Measurements from ENCODE around the gene PPM1B. TPM values are rescaled to one million over a fixed set of nuclear protein-coding genes. Genes with fewer than 3 reads are reported as not detected.

The PPM1B gene
- total and polyA plus RNA-seq, 2 of the 13 experiments (the other 11 are each of a cell fraction or from before 2014, with no cell fraction given) = 24.4 to 25.0 TPM

- CTCF ChIA-PET (ENCODE audit: low intra/inter-chr PET ratio, low total read pairs) = no interaction called here
- in situ Hi-C loops (cut with HindIII; ENCODE audit: extremely low pct_ligation_motif_present, low pct_unique_long_range_greater_than_20kb) = no loop called here
- WGBS (ENCODE audit: low lambda C conversion rate) = 97% methylated on average over 1 of the region's 1 CpG
Measured at GRCh38 chr2:44192646-44193045, 24.0 kb downstream of the PPM1B start.

GRCh38 chr2:44195714-44196113 lies 27.0 kb downstream of the PPM1B start:
- Histone ChIP-seq H3K9ac (ENCODE audit: insufficient read depth, low read depth, low read length) (no peak overlapping the region), H3K4me1 (ENCODE audit: insufficient read depth, low read length) (peaks cover 4% of the 10 kb centered on the region; the same call in 1 of the 2 replicates), H2AFZ (ENCODE audit: low read length) (no peak overlapping the region), H3K9me3 (ENCODE audit: low read length) (no peaks in the 10 kb centered on the region), H3K4me3 (replicated peaks in 1 of 3; ENCODE audit: insufficient read depth in 1 of 3, low read depth in 2 of 3, low read length in 3 of 3) (no peak overlapping the region), H3K27ac (ENCODE audit: extremely low read length, insufficient read depth, low read length) (no peak overlapping the region), H3K79me2 (ENCODE audit: insufficient read depth, low read length) (peaks cover 34% of the 10 kb centered on the region), H4K20me1 (ENCODE audit: insufficient read depth, low read length) (no peaks in the 10 kb centered on the region; the same call in 1 of the 2 replicates), H3K36me3 (replicated peaks in 1 of 2; ENCODE audit: control insufficient read depth in 1 of 2, insufficient read depth in 2 of 2, low read length in 2 of 2) (peaks cover 0 to 2% of the 10 kb centered on the region in 2 experiments; a peak in 3 of 5 replicates), H3K4me2 (ENCODE audit: low read depth, low read length) (no peak overlapping the region), H3K27me3 (ENCODE audit: control insufficient read depth in 1 of 2, insufficient read depth in 2 of 2, low read length in 2 of 2) (no peaks in the 10 kb centered on the region)
- no peak for DNase-seq (ENCODE audit: low spot score)
- TF ChIP-seq CEBPZ (IDR thresholded peaks at IDR 0.05; ENCODE audit: low read length) = no peak
- TF ChIP-seq GFI1 (CRISPR knock-in tag; IDR thresholded peaks at IDR 0.05; ENCODE audit: borderline replicate concordance) = no peak
- no peak for TF ChIP-seq IRF1 (CRISPR knock-in tag; IDR thresholded peaks at IDR 0.05; ENCODE audit: low read depth)
- TF ChIP-seq JDP2 (CRISPR knock-in tag; IDR thresholded peaks at IDR 0.05; ENCODE audit: borderline replicate concordance) = no peak
- TF ChIP-seq HOXA7 (CRISPR knock-in tag; IDR thresholded peaks at IDR 0.05) = no peak
- 96% methylated on average over 2 of the region's 2 CpGs for WGBS (ENCODE audit: low lambda C conversion rate)
- no peak for FAIRE-seq
- ChIA-PET POLR2A (no interaction called here), CTCF (ENCODE audit: low intra/inter-chr PET ratio, low total read pairs) (no interaction called here)
- no TSS peak for BruUV-seq (replicated peaks)
- no peak for ATAC-seq
- intact Hi-C loops (cut with micrococcal nuclease; ENCODE audit: unreplicated experiment) (no loop called here), in situ Hi-C loops (cut with HindIII; ENCODE audit: extremely low pct_ligation_motif_present, low pct_unique_long_range_greater_than_20kb) (no loop called here)

More at GRCh38 chr2:44192646-44193045, 24.0 kb downstream of the PPM1B start:
- no peak for DNase-seq (ENCODE audit: low spot score)
- Histone ChIP-seq H3K79me2 (ENCODE audit: insufficient read depth, low read length) (peaks cover 54% of the 10 kb centered on the region), H3K9ac (ENCODE audit: insufficient read depth, low read depth, low read length) (no peak overlapping the region), H3K36me3 (replicated peaks in 1 of 2; ENCODE audit: control insufficient read depth in 1 of 2, insufficient read depth in 2 of 2, low read length in 2 of 2) (peaks cover 0 to 2% of the 10 kb centered on the region in 2 experiments; a peak in 2 of 5 replicates), H3K27me3 (ENCODE audit: control insufficient read depth in 1 of 2, insufficient read depth in 2 of 2, low read length in 2 of 2) (no peaks in the 10 kb centered on the region), H4K20me1 (ENCODE audit: insufficient read depth, low read length) (no peaks in the 10 kb centered on the region; the same call in 1 of the 2 replicates), H3K4me2 (ENCODE audit: low read depth, low read length) (no peak overlapping the region), H3K9me3 (ENCODE audit: low read length) (no peaks in the 10 kb centered on the region), H3K27ac (ENCODE audit: extremely low read length, insufficient read depth, low read length) (no peak overlapping the region), H2AFZ (ENCODE audit: low read length) (no peak overlapping the region), H3K4me3 (replicated peaks in 1 of 3; ENCODE audit: insufficient read depth in 1 of 3, low read depth in 2 of 3, low read length in 3 of 3) (no peak overlapping the region), H3K4me1 (ENCODE audit: insufficient read depth, low read length) (peaks cover 4% of the 10 kb centered on the region; the same call in 1 of the 2 replicates)
- TF ChIP-seq HOXA9 (CRISPR knock-in tag; IDR thresholded peaks at IDR 0.05; ENCODE audit: borderline replicate concordance) (0 out of 2 replicates have a peak, but pooled peaks have one; percentile 28), ZNF75D (CRISPR knock-in tag; IDR thresholded peaks at IDR 0.05; ENCODE audit: borderline replicate concordance) (no peak), NR1H2 (CRISPR knock-in tag; IDR thresholded peaks at IDR 0.05; ENCODE audit: borderline replicate concordance, low read depth) (no peak), GATAD1 (CRISPR knock-in tag; IDR thresholded peaks at IDR 0.05) (no peak), CEBPB (IDR thresholded peaks at IDR 0.05; ENCODE audit: borderline replicate concordance, low read depth, low read length) (peak; percentile 10; the same call in 1 of the 2 replicates), ZMYM3 (CRISPR knock-in tag; IDR thresholded peaks at IDR 0.05) (no peak)
- no TSS peak for BruUV-seq (replicated peaks)
- POLR2A ChIA-PET = no interaction called here
- intact Hi-C loops (cut with micrococcal nuclease; ENCODE audit: unreplicated experiment) = no loop called here
- no peak for FAIRE-seq
- ATAC-seq = no peak
